HEK293 (cell line): ENCODE data around the gene TOR4A.
A peak's percentile ranks its signal among the peaks of the same experiment; 100 is the strongest.

ENCODE experiments used
- CTCF ChIA-PET: fragments of 350-600 bp; formaldehyde crosslinking; extraction: SDS; loops from one replicate; lab custom pipeline; 2021; ENCODE audit warnings: antibody characterized with exemption; lab: Yijun Ruan, JAX
- POLR2A ChIA-PET: fragments of 300-600 bp; formaldehyde crosslinking; extraction: SDS; loops from one replicate; lab custom pipeline; 2020; ENCODE audit warnings: antibody characterized with exemption, inconsistent platforms; lab: Yijun Ruan, JAX
- H3K27ac ChIP-seq: fragments of 200-500 bp; sonication (Bioruptor generic); 2 replicates; pipeline ENCODE4 v1.5.1; 2014; ENCODE audit warnings: low read depth, low read length, control low read depth, inconsistent platforms; ENCODE audit errors: extremely low read depth
- H3K36me3 ChIP-seq, 2 experiments: fragments of 200-500 bp in 1 of 2; sonication (Bioruptor generic) in 1 of 2; 1 replicate in 1 of 2; 2 replicates in 1 of 2; pipeline ENCODE4 v1.5.1; 2014 to 2017; ENCODE audit warnings: inconsistent platforms in 2 of 2, low read length in 2 of 2; ENCODE audit not compliant: control insufficient read depth in 2 of 2, insufficient read depth in 1 of 2
- H3K4me1 ChIP-seq: fragments of 200-500 bp; sonication (Bioruptor generic); 2 replicates; pipeline ENCODE4 v1.5.1; 2014; ENCODE audit warnings: mild to moderate bottlenecking, low read length, inconsistent platforms; ENCODE audit not compliant: control insufficient read depth, insufficient read depth
- H3K4me3 ChIP-seq: 2 replicates; pipeline ENCODE4 v1.5.1; 2011; ENCODE audit warnings: low read depth, mild to moderate bottlenecking, control low read depth, low read length, moderate library complexity
- H3K9me3 ChIP-seq: fragments of 200-500 bp; sonication (Bioruptor generic); 2 replicates; pipeline ENCODE4 v1.5.1; 2014; ENCODE audit warnings: low read depth, low read length, inconsistent platforms; ENCODE audit not compliant: control insufficient read depth, insufficient read depth
- BCL11A ChIP-seq: fragments of 450-650 bp; formaldehyde crosslinking; IDR thresholded peaks from 2 replicates; pipeline ENCODE4 v1.5.1; 2016; ENCODE audit warnings: low read depth, missing biosample characterization, missing genetic modification characterization
- HOXD13 ChIP-seq: sonication (generic); formaldehyde crosslinking; IDR thresholded peaks from 2 replicates; pipeline ENCODE4 v1.8.0; 2022; ENCODE audit warnings: missing genetic modification reagents, borderline replicate concordance
- IKZF3 ChIP-seq: fragments of 450-650 bp; IDR thresholded peaks from 2 replicates; pipeline ENCODE4 v1.5.0; 2018; ENCODE audit warnings: missing biosample characterization, mild to moderate bottlenecking, missing genetic modification characterization, moderate library complexity
- KLF9 ChIP-seq: fragments of 450-650 bp; formaldehyde crosslinking; IDR thresholded peaks from 2 replicates; pipeline ENCODE4 v1.5.1; 2016; ENCODE audit warnings: missing biosample characterization, missing genetic modification characterization, low read depth
- REPIN1 ChIP-seq: fragments of 450-650 bp; formaldehyde crosslinking; IDR thresholded peaks from 2 replicates; pipeline ENCODE4 v1.5.1; 2017; ENCODE audit warnings: missing biosample characterization, missing genetic modification characterization, low read depth
- SP7 ChIP-seq: fragments of 450-650 bp; formaldehyde crosslinking; IDR thresholded peaks from 2 replicates; pipeline ENCODE4 v1.5.1; 2016; ENCODE audit warnings: missing biosample characterization, missing genetic modification characterization
- ZBTB21 ChIP-seq: fragments of 450-650 bp; formaldehyde crosslinking; IDR thresholded peaks from 2 replicates; pipeline ENCODE4 v1.5.1; 2017; ENCODE audit warnings: missing biosample characterization, missing genetic modification characterization
- ZNF10 ChIP-seq: fragments of 450-650 bp; formaldehyde crosslinking; IDR thresholded peaks from 2 replicates; pipeline ENCODE4 v1.5.1; 2017; ENCODE audit warnings: missing biosample characterization, missing genetic modification characterization
- ZNF112 ChIP-seq: fragments of 450-650 bp; formaldehyde crosslinking; IDR thresholded peaks from 2 replicates; pipeline ENCODE4 v1.5.0; 2017; ENCODE audit warnings: missing biosample characterization, missing genetic modification characterization
- ZNF138 ChIP-seq: fragments of 450-650 bp; formaldehyde crosslinking; IDR thresholded peaks from 2 replicates; pipeline ENCODE4 v1.5.1; 2016; ENCODE audit warnings: missing biosample characterization, missing genetic modification characterization, borderline replicate concordance
- ZNF157 ChIP-seq: fragments of 450-650 bp; formaldehyde crosslinking; IDR thresholded peaks from 2 replicates; pipeline ENCODE4 v1.5.1; 2016; ENCODE audit warnings: missing biosample characterization, missing genetic modification characterization
- ZNF2 ChIP-seq: fragments of 450-650 bp; formaldehyde crosslinking; IDR thresholded peaks from 2 replicates; pipeline ENCODE4 v1.5.1; 2016; ENCODE audit warnings: missing biosample characterization, missing genetic modification characterization
- ZNF239 ChIP-seq: fragments of 450-650 bp; formaldehyde crosslinking; IDR thresholded peaks from 2 replicates; pipeline ENCODE4 v1.5.1; 2016; ENCODE audit warnings: missing biosample characterization, missing genetic modification characterization
- ZNF266 ChIP-seq: fragments of 450-650 bp; formaldehyde crosslinking; IDR thresholded peaks from 2 replicates; pipeline ENCODE4 v1.5.1; 2016; ENCODE audit warnings: missing biosample characterization, missing genetic modification characterization, low read depth
- ZNF292 ChIP-seq: fragments of 450-650 bp; formaldehyde crosslinking; IDR thresholded peaks from 2 replicates; pipeline ENCODE4 v1.5.1; 2016; ENCODE audit warnings: low read depth, missing biosample characterization, missing genetic modification characterization, borderline replicate concordance
- ZNF341 ChIP-seq: fragments of 450-650 bp; formaldehyde crosslinking; IDR thresholded peaks from 2 replicates; pipeline ENCODE4; 2016; ENCODE audit warnings: low read depth, missing biosample characterization, missing genetic modification characterization
- ZNF423 ChIP-seq: fragments of 450-650 bp; formaldehyde crosslinking; IDR thresholded peaks from 2 replicates; pipeline ENCODE4 v1.5.1; 2016; ENCODE audit warnings: missing biosample characterization, missing genetic modification characterization
- ZNF529 ChIP-seq: fragments of 450-650 bp; formaldehyde crosslinking; IDR thresholded peaks from 2 replicates; pipeline ENCODE4 v1.5.1; 2017; ENCODE audit warnings: missing genetic modification characterization, missing biosample characterization; ENCODE audit not compliant: insufficient replicate concordance
- ZNF571 ChIP-seq: fragments of 450-650 bp; formaldehyde crosslinking; IDR thresholded peaks from 2 replicates; pipeline ENCODE4 v1.5.0; 2017; ENCODE audit warnings: missing biosample characterization, missing genetic modification characterization
- ZNF600 ChIP-seq: fragments of 450-650 bp; formaldehyde crosslinking; IDR thresholded peaks from 2 replicates; pipeline ENCODE4 v1.5.1; 2016; ENCODE audit warnings: missing biosample characterization, missing genetic modification characterization
- ZNF621 ChIP-seq: fragments of 450-650 bp; formaldehyde crosslinking; IDR thresholded peaks from 2 replicates; pipeline ENCODE4 v1.5.1; 2017; ENCODE audit warnings: missing biosample characterization, missing genetic modification characterization
- ZNF629 ChIP-seq: fragments of 450-650 bp; formaldehyde crosslinking; IDR thresholded peaks from 2 replicates; pipeline ENCODE4 v1.5.1; 2017; ENCODE audit warnings: missing biosample characterization, missing genetic modification characterization
- ZNF670 ChIP-seq: fragments of 450-650 bp; formaldehyde crosslinking; IDR thresholded peaks from 2 replicates; pipeline ENCODE4 v1.5.1; 2016; ENCODE audit warnings: missing biosample characterization, missing genetic modification characterization, low read depth
- ZNF747 ChIP-seq: fragments of 450-650 bp; formaldehyde crosslinking; IDR thresholded peaks from 2 replicates; pipeline ENCODE4 v1.5.1; 2016; ENCODE audit warnings: missing biosample characterization, missing genetic modification characterization
- ZNF76 ChIP-seq: fragments of 450-650 bp; formaldehyde crosslinking; IDR thresholded peaks from 2 replicates; pipeline ENCODE4; 2016; ENCODE audit warnings: low read depth, missing biosample characterization, missing genetic modification characterization, borderline replicate concordance
- ZNF791 ChIP-seq: fragments of 450-650 bp; formaldehyde crosslinking; IDR thresholded peaks from 2 replicates; pipeline ENCODE4 v1.5.1; 2016; ENCODE audit warnings: missing biosample characterization, missing genetic modification characterization
- TF ChIP-seq, protein P1 (sequence below): fragments of 450-650 bp; formaldehyde crosslinking; IDR thresholded peaks from 2 replicates; pipeline ENCODE4 v1.5.1; 2017; ENCODE audit warnings: missing biosample characterization, mild to moderate bottlenecking, missing genetic modification characterization, moderate library complexity
- TF ChIP-seq, protein P2 (sequence below): fragments of 450-650 bp; formaldehyde crosslinking; IDR thresholded peaks from 2 replicates; pipeline ENCODE4 v1.5.1; 2016; ENCODE audit warnings: missing biosample characterization, missing genetic modification characterization, low read depth
- TF ChIP-seq, protein P3 (sequence below): fragments of 450-650 bp; formaldehyde crosslinking; optimal IDR thresholded peaks from 2 replicates; pipeline ENCODE3; 2016; ENCODE audit warnings: missing biosample characterization, mild to moderate bottlenecking, missing genetic modification characterization
- TF ChIP-seq, protein P4 (sequence below): fragments of 450-650 bp; formaldehyde crosslinking; IDR thresholded peaks from 2 replicates; pipeline ENCODE4 v1.5.1; 2016; ENCODE audit warnings: missing biosample characterization, missing genetic modification characterization

Gene TOR4A

DNA sequence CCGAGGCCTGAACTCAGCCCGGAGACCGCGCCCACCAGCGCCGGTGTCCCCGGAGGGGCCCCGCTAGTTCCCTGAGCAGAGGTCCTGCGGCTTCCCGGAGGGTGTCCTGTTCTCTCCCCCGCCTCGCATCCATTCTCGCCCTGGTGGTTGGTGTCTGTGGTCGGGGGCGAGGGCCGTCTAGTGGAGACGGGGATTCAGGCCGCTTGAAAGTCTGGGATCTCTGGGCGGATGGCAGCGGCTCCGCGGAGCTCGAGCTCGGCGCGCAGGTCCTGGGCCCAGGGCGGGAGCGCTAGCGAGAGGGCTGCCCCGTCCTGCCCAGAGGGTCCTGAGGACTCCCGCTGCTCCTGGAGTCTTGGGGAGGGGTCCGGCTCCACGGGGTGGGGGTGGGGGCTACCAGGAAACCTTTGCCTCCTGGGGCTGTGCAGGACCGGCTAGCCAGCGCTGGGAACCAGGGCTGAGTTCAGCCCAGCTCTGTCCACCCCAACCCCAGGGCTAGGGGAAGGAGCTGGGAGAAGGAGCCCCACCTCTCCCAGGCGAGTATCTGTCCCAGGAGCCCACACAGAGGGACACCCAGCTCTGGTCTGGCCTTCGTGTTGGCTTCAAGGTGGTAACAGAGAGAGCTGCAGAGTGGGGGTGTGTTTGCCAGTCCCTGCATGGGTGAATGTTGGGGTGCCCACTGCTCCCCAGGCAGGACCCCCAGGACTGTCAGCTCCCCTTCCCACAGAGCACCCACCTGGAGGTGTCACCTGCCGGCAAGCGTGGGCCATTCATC, 4.0 kb downstream of the TOR4A start:
- H3K4me1 ChIP-seq, result 0 out of 2 replicates have a peak, but pooled peaks cover 3% of the 10 kb centered on the region

DNA sequence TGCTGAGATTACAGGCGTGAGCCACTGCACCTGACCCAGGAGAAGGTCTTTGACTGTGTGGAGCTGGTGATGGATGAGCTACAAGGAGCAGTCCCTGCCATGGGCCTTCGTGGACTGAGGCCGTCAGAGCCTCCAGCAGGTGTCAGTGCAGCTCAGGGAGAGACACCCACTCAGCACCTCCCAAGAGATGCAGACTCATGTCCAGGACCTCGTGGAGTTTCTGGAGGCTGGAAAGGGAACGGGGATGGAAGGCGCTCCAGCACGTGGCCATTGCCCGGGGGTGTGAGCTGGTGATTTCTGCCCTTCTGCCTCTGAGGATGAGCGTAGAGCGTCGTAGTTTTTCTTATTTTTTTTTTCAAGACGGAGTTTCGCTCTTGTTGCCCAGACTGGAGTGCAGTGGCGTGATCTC, 9.5 kb downstream of the TOR4A start:
- POLR2A ChIA-PET, result interaction anchor here (0.5 to 1.2 kb wide), 7 partner anchors 12 to 159 kb away, joined by 3 to 9 read pairs (median 3); partner anchors contain the start of genes EXD3, NOXA1, NRARP and TUBB4B
- no peaks in the 10 kb centered on the region for H3K4me1 ChIP-seq
- no peak overlapping the region for H3K4me3 ChIP-seq
- H3K27ac ChIP-seq, result no peak overlapping the region
- CTCF ChIA-PET, result interaction anchor here (0.5 to 2.8 kb wide), 53 partner anchors 10 to 536 kb away, joined by 3 to 28 read pairs (median 4); partner anchors contain the start of genes ENTPD8, EXD3, MRPL41 and NRARP
- no peaks in the 10 kb centered on the region for H3K9me3 ChIP-seq
- H3K36me3 ChIP-seq, result no peaks in the 10 kb centered on the region
- TF ChIP-seq, protein P1, sequence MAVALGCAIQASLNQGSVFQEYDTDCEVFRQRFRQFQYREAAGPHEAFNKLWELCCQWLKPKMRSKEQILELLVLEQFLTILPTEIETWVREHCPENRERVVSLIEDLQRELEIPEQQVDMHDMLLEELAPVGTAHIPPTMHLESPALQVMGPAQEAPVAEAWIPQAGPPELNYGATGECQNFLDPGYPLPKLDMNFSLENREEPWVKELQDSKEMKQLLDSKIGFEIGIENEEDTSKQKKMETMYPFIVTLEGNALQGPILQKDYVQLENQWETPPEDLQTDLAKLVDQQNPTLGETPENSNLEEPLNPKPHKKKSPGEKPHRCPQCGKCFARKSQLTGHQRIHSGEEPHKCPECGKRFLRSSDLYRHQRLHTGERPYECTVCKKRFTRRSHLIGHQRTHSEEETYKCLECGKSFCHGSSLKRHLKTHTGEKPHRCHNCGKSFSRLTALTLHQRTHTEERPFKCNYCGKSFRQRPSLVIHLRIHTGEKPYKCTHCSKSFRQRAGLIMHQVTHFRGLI, result no peak
- TF ChIP-seq ZNF529 (tag by site-specific recombination) (no peak), ZNF138 (tag by site-specific recombination) (no peak), ZNF629 (tag by site-specific recombination) (no peak), ZNF747 (no peak), ZNF112 (tag by site-specific recombination) (no peak), BCL11A (tag by site-specific recombination) (no peak), ZNF239 (tag by site-specific recombination) (no peak), KLF9 (tag by site-specific recombination) (no peak), ZNF600 (tag by site-specific recombination) (peak; percentile 91), ZNF571 (tag by site-specific recombination) (no peak), ZNF292 (no peak), REPIN1 (tag by site-specific recombination) (no peak), ZNF341 (tag by site-specific recombination) (no peak), ZNF670 (tag by site-specific recombination) (no peak), ZNF2 (tag by site-specific recombination) (peak; percentile 63; the same call in 1 of the 2 replicates), ZNF791 (tag by site-specific recombination) (no peak), ZNF621 (tag by site-specific recombination) (no peak), ZNF10 (tag by site-specific recombination) (no peak), ZNF76 (tag by site-specific recombination) (no peak), IKZF3 (tag by site-specific recombination) (peak; percentile 91), SP7 (tag by site-specific recombination) (no peak; the same call in 1 of the 2 replicates), ZNF266 (tag by site-specific recombination) (no peak), ZNF423 (tag by site-specific recombination) (no peak), HOXD13 (CRISPR knock-in tag) (no peak), ZNF157 (tag by site-specific recombination) (no peak), ZBTB21 (tag by site-specific recombination) (no peak)
- TF ChIP-seq, protein P2, sequence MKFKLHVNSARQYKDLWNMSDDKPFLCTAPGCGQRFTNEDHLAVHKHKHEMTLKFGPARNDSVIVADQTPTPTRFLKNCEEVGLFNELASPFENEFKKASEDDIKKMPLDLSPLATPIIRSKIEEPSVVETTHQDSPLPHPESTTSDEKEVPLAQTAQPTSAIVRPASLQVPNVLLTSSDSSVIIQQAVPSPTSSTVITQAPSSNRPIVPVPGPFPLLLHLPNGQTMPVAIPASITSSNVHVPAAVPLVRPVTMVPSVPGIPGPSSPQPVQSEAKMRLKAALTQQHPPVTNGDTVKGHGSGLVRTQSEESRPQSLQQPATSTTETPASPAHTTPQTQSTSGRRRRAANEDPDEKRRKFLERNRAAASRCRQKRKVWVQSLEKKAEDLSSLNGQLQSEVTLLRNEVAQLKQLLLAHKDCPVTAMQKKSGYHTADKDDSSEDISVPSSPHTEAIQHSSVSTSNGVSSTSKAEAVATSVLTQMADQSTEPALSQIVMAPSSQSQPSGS (tag by site-specific recombination), result no peak
- TF ChIP-seq, protein P3, sequence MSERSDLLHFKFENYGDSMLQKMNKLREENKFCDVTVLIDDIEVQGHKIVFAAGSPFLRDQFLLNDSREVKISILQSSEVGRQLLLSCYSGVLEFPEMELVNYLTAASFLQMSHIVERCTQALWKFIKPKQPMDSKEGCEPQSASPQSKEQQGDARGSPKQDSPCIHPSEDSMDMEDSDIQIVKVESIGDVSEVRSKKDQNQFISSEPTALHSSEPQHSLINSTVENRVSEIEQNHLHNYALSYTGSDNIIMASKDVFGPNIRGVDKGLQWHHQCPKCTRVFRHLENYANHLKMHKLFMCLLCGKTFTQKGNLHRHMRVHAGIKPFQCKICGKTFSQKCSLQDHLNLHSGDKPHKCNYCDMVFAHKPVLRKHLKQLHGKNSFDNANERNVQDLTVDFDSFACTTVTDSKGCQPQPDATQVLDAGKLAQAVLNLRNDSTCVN, result no peak
- TF ChIP-seq, protein P4, sequence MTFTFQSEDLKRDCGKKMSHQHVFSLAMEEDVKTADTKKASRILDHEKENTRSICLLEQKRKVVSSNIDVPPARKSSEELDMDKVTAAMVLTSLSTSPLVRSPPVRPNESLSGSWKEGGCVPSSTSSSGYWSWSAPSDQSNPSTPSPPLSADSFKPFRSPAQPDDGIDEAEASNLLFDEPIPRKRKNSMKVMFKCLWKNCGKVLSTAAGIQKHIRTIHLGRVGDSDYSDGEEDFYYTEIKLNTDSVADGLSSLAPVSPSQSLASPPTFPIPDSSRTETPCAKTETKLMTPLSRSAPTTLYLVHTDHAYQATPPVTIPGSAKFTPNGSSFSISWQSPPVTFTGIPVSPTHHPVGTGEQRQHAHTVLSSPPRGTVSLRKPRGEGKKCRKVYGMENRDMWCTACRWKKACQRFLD, result no peak

More for the DNA sequence above, 4.0 kb downstream of the TOR4A start:
- Histone ChIP-seq H3K4me3 (no peak overlapping the region), H3K36me3 (peaks cover 0 to 7% of the 10 kb centered on the region in 2 experiments; a peak in 1 of 3 replicates), H3K9me3 (no peaks in the 10 kb centered on the region), H3K27ac (no peak overlapping the region)
- TF ChIP-seq ZNF600 (tag by site-specific recombination) (peak; percentile 66), ZNF629 (tag by site-specific recombination) (no peak)
- POLR2A ChIA-PET, result no interaction called here
- CTCF ChIA-PET, result no interaction called here
